HG02763 (cell line): ENCODE data around the gene ELP4.
"Not testable (repeated sequence)": the region's sequence is repeated elsewhere in the genome, so short reads cannot be mapped to it uniquely, and the experiment has no call there.

Source experiments
- ATAC-seq: cut with Tn5 transposase; IDR thresholded peaks from one replicate; pipeline ENCODE4 v1.9.1; 2021; ENCODE audit warnings: mild to moderate bottlenecking, moderate library complexity; ENCODE audit not compliant: unreplicated experiment

ELP4 gene

GRCh38 chr11:31641477-31642062, 132.0 kb downstream of the ELP4 start:
- ATAC-seq = no peak

GRCh38 chr11:31643857-31644256, 134.3 kb downstream of the ELP4 start:
- no peak for ATAC-seq

- no peak for ATAC-seq
Measured at GRCh38 chr11:31645747-31646146, 136.2 kb downstream of the ELP4 start.

- ATAC-seq = no peak
Measured at GRCh38 chr11:31646216-31646615, 136.6 kb downstream of the ELP4 start.

- ATAC-seq = no peak
Measured at GRCh38 chr11:31649129-31649966, 139.8 kb downstream of the ELP4 start.

GRCh38 chr11:31651208-31651607, 141.6 kb downstream of the ELP4 start:
- no peak for ATAC-seq

GRCh38 chr11:31651822-31652221, 142.3 kb downstream of the ELP4 start:
- ATAC-seq = peak; percentile 64

GRCh38 chr11:31652528-31652927, 143.0 kb downstream of the ELP4 start:
- no peak for ATAC-seq

- no peak for ATAC-seq
Measured at GRCh38 chr11:31655483-31655882, 145.9 kb downstream of the ELP4 start.

- ATAC-seq = no peak
Measured at GRCh38 chr11:31656051-31656450, 146.5 kb downstream of the ELP4 start.

- no peak for ATAC-seq
Measured at GRCh38 chr11:31657091-31657490, 147.5 kb downstream of the ELP4 start.

GRCh38 chr11:31664129-31664528, 154.6 kb downstream of the ELP4 start:
- ATAC-seq = no peak

GRCh38 chr11:31664954-31665353, 155.4 kb downstream of the ELP4 start:
- no peak for ATAC-seq

- ATAC-seq = no peak
Measured at GRCh38 chr11:31671681-31672080, 162.1 kb downstream of the ELP4 start.

GRCh38 chr11:31673108-31673507, 163.5 kb downstream of the ELP4 start:
- ATAC-seq = not testable (repeated sequence)

- no peak for ATAC-seq
Measured at GRCh38 chr11:31676280-31676982, 166.9 kb downstream of the ELP4 start.

- ATAC-seq = no peak
Measured at GRCh38 chr11:31680770-31681169, 171.2 kb downstream of the ELP4 start.

GRCh38 chr11:31687256-31687655, 177.7 kb downstream of the ELP4 start:
- no peak for ATAC-seq

GRCh38 chr11:31687861-31688260, 178.3 kb downstream of the ELP4 start:
- ATAC-seq = no peak

- no peak for ATAC-seq
Measured at GRCh38 chr11:31689559-31689958, 180.0 kb downstream of the ELP4 start.

GRCh38 chr11:31690041-31690440, 180.5 kb downstream of the ELP4 start:
- no peak for ATAC-seq

- no peak for ATAC-seq
Measured at GRCh38 chr11:31690516-31690915, 180.9 kb downstream of the ELP4 start.
